SHP77 treated with DMSO at 0.1 percent for 48 hours (cell line): ENCODE results near the gene SPOP.

Experiments used
- DNase-seq: peaks from one replicate; lab custom pipeline; 2025; lab: John Stamatoyannopoulos, UW

SPOP gene

DNA sequence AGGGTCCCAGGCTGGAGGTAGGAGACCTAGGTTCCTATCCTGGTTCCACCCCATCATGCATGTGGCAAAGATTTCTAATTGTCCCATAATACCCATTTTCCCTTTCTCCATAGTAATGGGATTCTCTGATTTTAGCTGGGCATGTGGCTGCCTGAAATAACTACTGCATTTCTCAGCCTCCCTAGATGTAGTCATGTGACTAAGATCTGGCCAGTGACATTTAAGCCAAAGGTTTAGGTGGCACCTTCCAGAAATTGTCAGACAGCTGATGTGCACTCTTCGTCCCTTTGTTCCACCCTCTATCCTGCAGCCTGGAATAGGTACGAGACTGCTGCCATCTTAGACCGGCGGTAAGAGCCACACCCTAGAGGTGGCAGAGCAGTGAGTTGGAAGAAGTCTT lies 94.0 kb downstream of the SPOP start:
- DNase-seq: no peak

GRCh38 chr17:49583226-49583625 lies 94.7 kb downstream of the SPOP start:
- DNase-seq: no peak

GRCh38 chr17:49582789-49583188 lies 95.1 kb downstream of the SPOP start:
- no peak for DNase-seq

- DNase-seq: no peak
Measured at GRCh38 chr17:49582055-49582722, 95.7 kb downstream of the SPOP start.

- DNase-seq: no peak
Measured at GRCh38 chr17:49581648-49581998, 96.3 kb downstream of the SPOP start.

GRCh38 chr17:49580981-49581647 lies 96.8 kb downstream of the SPOP start:
- DNase-seq: no peak

- DNase-seq: no peak
Measured at GRCh38 chr17:49580055-49580721, 97.7 kb downstream of the SPOP start.

GRCh38 chr17:49579522-49579921 lies 98.4 kb downstream of the SPOP start:
- DNase-seq: no peak

DNA sequence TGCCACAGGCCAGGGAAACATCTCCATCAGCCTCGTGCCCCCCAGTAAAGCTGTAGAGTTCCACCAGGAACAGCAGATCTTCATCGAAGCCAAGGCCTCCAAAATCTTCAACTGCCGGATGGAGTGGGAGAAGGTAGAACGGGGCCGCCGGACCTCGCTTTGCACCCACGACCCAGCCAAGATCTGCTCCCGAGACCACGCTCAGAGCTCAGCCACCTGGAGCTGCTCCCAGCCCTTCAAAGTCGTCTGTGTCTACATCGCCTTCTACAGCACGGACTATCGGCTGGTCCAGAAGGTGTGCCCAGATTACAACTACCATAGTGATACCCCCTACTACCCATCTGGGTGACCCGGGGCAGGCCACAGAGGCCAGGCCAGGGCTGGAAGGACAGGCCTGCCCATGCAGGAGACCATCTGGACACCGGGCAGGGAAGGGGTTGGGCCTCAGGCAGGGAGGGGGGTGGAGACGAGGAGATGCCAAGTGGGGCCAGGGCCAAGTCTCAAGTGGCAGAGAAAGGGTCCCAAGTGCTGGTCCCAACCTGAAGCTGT lies 98.9 kb downstream of the SPOP start:
- DNase-seq: no peak

GRCh38 chr17:49578414-49578813 lies 99.5 kb downstream of the SPOP start:
- DNase-seq: no peak

DNA sequence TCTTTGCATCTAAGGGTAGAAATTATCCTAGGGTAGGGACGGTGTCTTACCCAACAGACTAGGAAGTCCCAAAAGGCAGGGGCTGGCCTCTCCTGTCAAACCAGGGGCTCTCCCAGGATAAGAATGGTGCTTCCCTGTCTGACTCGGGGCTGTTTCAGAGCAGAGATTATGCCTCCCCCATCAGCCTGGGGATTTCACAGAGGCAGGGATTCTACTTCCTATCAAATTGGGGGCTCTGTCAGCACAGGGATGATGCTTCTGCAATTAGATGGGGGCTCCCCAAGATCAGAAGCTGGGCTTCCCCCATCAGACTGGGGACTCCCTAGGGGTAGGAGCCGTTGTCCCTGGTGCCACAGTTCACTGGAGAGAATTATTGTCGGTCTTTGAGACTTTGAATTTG lies 99.9 kb downstream of the SPOP start:
- DNase-seq: no peak

- DNase-seq: no peak
Measured at GRCh38 chr17:49577650-49577934, 100.3 kb downstream of the SPOP start.

GRCh38 chr17:49576917-49577649 lies 100.8 kb downstream of the SPOP start:
- DNase-seq: no peak

DNA sequence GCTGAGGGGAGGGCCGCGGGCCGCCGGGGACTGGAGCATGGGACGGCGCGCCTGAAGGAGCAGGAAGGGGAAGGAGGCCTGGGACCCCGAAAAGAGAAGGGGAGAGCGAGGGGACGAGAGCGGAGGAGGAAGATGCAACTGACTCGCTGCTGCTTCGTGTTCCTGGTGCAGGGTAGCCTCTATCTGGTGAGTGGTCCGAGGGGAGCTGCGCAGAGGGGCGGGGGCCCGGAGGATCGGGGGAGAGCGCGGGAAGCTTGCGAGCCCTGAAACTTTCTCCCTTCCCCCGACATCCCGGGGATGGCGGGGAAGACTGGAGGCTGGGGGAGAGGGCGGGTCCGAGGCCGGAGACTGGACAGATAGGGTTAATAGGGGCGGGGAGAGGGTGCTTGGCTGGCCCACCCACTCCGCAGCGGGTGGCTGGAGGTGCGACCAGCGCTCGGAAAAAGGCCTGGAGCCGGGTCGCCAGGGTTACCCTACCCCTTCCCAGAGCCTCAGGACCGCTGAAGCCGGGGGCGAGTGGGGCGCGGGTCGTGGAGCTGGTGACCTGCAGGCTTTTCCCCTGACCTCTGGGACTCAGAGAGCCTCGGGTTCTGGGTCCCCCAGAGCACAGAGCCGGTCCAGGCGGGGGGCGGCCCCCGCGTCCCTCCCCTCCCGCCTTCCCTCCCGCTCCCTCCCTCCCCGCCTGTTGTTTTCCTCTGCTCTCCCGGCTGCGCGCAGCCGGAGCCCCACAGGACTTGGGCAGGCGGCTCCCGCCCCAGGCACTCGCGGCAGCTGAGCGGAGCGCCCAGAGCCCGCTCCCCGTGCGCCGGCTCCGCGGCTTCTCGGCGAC lies 101.6 kb downstream of the SPOP start:
- DNase-seq: no peak

DNA sequence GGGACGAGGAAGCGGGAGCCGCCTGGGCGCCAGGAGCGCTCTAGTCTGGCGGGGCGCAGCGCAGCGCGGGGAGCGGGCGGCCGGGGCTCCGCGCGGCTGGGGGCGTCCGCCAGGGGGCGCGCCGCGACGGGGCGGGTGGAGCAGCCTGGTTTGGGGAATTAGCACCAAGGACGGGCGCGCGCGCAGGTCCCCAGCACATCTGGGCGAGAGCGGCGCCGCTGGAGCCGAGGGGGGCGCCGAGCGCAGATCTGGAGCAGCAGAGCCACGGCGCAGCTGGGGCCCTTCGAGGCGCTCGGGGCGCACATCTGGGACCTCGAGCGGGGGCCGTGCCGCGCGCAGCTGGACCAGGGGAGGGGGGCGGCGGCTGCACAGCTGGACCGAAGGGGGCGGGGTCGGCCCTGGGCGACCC lies 102.2 kb downstream of the SPOP start, which contains the start of gene NXPH3:
NXPH3 (plus strand) TSS at position 193 of the 409 bp plus-strand sequence. CDS start 349 bp downstream, outside the sequence.
- DNase-seq: no peak

GRCh38 chr17:49574945-49575678 lies 102.8 kb downstream of the SPOP start:
- no peak for DNase-seq

- no peak for DNase-seq
Measured at GRCh38 chr17:49574323-49574781, 103.5 kb downstream of the SPOP start.

DNA sequence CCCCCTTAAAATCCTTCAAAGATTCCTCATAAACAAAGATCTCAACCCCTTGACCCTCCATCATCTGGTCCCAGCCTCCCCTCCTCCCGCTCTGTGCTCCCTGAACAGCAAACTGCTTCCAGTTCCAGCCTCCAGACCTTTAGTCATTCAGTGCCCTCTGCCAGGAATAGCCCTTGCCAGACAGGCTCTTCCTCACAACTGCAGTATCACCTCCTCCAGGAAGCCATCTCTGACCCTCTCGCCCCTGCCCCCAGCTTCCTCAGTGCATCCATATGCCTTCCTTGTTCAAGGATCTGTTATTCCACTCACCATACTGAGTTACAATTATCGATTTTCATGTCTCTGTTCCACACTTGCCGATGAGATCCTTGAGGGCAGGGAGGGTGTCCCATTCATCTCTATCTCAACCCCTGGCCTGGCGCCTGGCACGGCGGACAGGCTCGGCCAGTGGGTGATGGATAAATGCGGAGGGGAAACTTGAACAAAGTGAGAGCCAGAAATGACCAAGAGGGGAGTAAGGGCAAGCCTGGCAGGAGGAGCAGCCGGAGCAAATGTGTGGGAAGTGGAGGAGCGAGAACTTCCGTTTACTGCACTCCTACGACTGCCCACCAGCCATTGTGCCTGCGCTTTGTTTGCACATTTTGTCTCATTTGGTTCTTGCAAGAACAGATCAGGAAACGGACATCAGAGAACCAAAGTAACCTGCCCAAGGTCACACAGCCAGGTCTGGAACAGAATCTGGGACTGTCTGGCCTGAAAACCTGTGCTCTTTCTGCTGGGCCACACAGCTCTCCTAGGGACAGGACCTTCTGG lies 104.2 kb downstream of the SPOP start:
- DNase-seq: no peak

DNA sequence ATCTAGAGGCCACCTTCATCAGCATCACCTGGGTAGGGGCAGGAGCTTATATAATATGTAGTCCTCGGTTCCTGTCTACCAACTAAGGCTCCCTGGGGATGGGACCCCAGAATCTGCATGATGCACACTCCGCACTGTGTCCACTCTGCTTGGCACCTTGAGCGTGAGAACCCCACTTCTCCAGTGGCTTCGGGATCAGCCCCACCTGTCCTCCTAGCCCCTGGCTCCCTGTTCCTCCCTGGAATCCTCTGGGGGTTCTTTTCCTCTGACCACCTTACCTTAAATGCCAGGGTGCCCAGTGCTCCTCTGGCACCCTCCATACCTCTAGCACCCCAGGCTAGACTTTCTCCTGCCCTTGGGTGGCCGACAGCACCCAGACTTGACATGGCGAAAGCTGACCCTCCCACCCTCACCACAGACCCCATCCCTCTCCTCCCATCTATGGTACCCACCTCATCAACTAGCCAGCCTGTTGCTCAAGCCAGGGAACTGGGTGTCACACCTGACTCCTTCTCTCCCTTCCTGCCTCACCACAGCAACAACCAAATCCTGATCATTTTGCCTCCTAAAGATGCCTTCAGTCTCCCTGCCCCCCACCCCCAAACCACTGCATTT lies 105.0 kb downstream of the SPOP start:
- no peak for DNase-seq

DNA sequence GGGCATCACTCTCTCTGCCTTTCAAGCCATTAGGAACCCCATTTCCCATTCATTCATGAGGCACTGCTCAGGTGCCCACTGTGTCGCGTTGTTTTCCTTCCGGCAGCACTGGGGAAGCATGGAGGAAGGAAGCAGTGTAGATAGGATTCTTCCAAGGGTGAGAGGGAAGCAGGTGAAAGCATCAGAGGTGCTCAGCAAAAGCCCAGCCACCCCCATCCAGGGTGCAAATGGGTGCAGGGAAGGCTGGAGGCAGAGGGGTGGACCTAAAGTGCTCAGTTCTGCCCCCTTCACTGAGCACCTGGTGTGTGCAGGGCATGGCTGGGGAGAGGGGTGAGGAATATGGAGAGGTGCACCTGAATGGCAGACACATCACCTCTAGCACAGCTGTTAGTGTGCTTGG lies 105.7 kb downstream of the SPOP start:
- no peak for DNase-seq
